OCI-LY3 (cell line): ENCODE measurements around the gene JAKMIP1.

Experiments used
- H2AFZ ChIP-seq: fragments of 200-600, 300-600 bp; shearing (Covaris generic); 2 replicates; pipeline ENCODE4 v1.6.0; 2014; ENCODE audit warnings: antibody characterized with exemption, low read depth, low read length
- H3K27ac ChIP-seq: fragments of 200-600, 300-600 bp; sonication (generic); 2 replicates; pipeline ENCODE4 v1.5.1; 2014; ENCODE audit warnings: mild to moderate bottlenecking, low read length, moderate library complexity, mixed read lengths
- H3K27me3 ChIP-seq: fragments of 200-600, 300-600 bp; sonication (generic); 2 replicates; pipeline ENCODE4 v1.6.1; 2014; ENCODE audit warnings: low read depth, low read length, mixed read lengths
- H3K36me3 ChIP-seq: fragments of 200-600, 300-600 bp; sonication (generic); replicated peaks from 2 replicates; pipeline ENCODE3; 2014; ENCODE audit warnings: low read depth, low read length, mixed read lengths
- H3K4me1 ChIP-seq: fragments of 300-600, 200-600 bp; sonication (generic); 2 replicates; pipeline ENCODE4 v1.6.1; 2014; ENCODE audit warnings: low read length, mixed read lengths
- H3K4me2 ChIP-seq: fragments of 200-600, 300-600 bp; sonication (generic); 2 replicates; pipeline ENCODE4 v1.6.1; 2014; ENCODE audit warnings: low read length, mixed read lengths
- H3K4me3 ChIP-seq: fragments of 300-600, 200-600 bp; sonication (generic); 2 replicates; pipeline ENCODE4 v1.5.1; 2014; ENCODE audit warnings: antibody characterized with exemption, mild to moderate bottlenecking, low read length, moderate library complexity
- H3K79me2 ChIP-seq: fragments of 300-600, 200-600 bp; shearing (Covaris generic); 2 replicates; pipeline ENCODE4 v1.6.1; 2014; ENCODE audit warnings: mild to moderate bottlenecking, low read length, mixed read lengths
- H3K9ac ChIP-seq: fragments of 300-600, 200-600 bp; shearing (Covaris generic); 2 replicates; pipeline ENCODE4 v1.6.0; 2014; ENCODE audit warnings: mild to moderate bottlenecking, low read length, moderate library complexity
- H3K9me3 ChIP-seq: fragments of 200-600, 300-600 bp; shearing (Covaris generic); 2 replicates; pipeline ENCODE4 v1.6.1; 2014; ENCODE audit warnings: low read length, mixed read lengths; ENCODE audit not compliant: insufficient read depth
- H4K20me1 ChIP-seq: fragments of 200-600, 300-600 bp; sonication (generic); 2 replicates; pipeline ENCODE4 v1.6.1; 2016; ENCODE audit warnings: low read length, mixed read lengths; ENCODE audit not compliant: insufficient read depth
- CTCF ChIP-seq: fragments of 200-600, 300-600 bp; sonication (generic); IDR thresholded peaks from 2 replicates; pipeline ENCODE4 v1.5.1; 2014; ENCODE audit warnings: antibody characterized with exemption, low read length, low read depth
- EZH2phosphoT487 ChIP-seq: fragments of 200-600 bp; shearing (Covaris generic); IDR thresholded peaks from 2 replicates; pipeline ENCODE4 v1.6.1; 2018; ENCODE audit warnings: antibody characterized with exemption, mixed run types, low read depth

Gene JAKMIP1

GRCh38 chr4:6224735-6225134 is 24.4 kb upstream of the JAKMIP1 start:
- H2AFZ ChIP-seq, result no peak overlapping the region
- H3K79me2 ChIP-seq, result no peaks in the 10 kb centered on the region
- H3K9me3 ChIP-seq, result no peaks in the 10 kb centered on the region
- H3K4me1 ChIP-seq, result no peaks in the 10 kb centered on the region
- TF ChIP-seq EZH2phosphoT487, result no peak
- TF ChIP-seq CTCF, result no peak
- H3K4me2 ChIP-seq, result no peak overlapping the region
- no peaks in the 10 kb centered on the region; the same call in 1 of the 2 replicates for H3K27me3 ChIP-seq
- no peaks in the 10 kb centered on the region for H4K20me1 ChIP-seq
- no peak overlapping the region for H3K4me3 ChIP-seq
- no peaks in the 10 kb centered on the region for H3K36me3 ChIP-seq
- no peak overlapping the region for H3K9ac ChIP-seq
- no peak overlapping the region for H3K27ac ChIP-seq

GRCh38 chr4:6222761-6223292 is 22.5 kb upstream of the JAKMIP1 start:
- H3K27me3 ChIP-seq, result no peaks in the 10 kb centered on the region; the same call in 1 of the 2 replicates
- no peak for TF ChIP-seq CTCF
- TF ChIP-seq EZH2phosphoT487, result no peak
- H3K4me2 ChIP-seq, result no peak overlapping the region

GRCh38 chr4:6221851-6222760 is 21.8 kb upstream of the JAKMIP1 start:
- no peak for TF ChIP-seq EZH2phosphoT487
- TF ChIP-seq CTCF, result no peak
- H2AFZ ChIP-seq, result no peak overlapping the region
- no peak overlapping the region for H3K27ac ChIP-seq
- no peak overlapping the region for H3K4me3 ChIP-seq
- no peak overlapping the region for H3K4me2 ChIP-seq
- H4K20me1 ChIP-seq, result no peaks in the 10 kb centered on the region
- no peaks in the 10 kb centered on the region for H3K79me2 ChIP-seq
- no peak overlapping the region for H3K9ac ChIP-seq
- no peaks in the 10 kb centered on the region for H3K9me3 ChIP-seq
- H3K27me3 ChIP-seq, result peaks cover 5% of the 10 kb centered on the region
- H3K36me3 ChIP-seq, result no peaks in the 10 kb centered on the region
- peaks cover 10% of the 10 kb centered on the region for H3K4me1 ChIP-seq

More at GRCh38 chr4:6222761-6223292, 22.5 kb upstream of the JAKMIP1 start:
- no peaks in the 10 kb centered on the region for H3K79me2 ChIP-seq
- no peak overlapping the region for H3K9ac ChIP-seq
- no peaks in the 10 kb centered on the region for H3K36me3 ChIP-seq
- H2AFZ ChIP-seq, result no peak overlapping the region
- H3K4me3 ChIP-seq, result no peak overlapping the region
- no peaks in the 10 kb centered on the region for H3K9me3 ChIP-seq
- H3K4me1 ChIP-seq, result peaks cover 6% of the 10 kb centered on the region
- H3K27ac ChIP-seq, result no peak overlapping the region
- H4K20me1 ChIP-seq, result no peaks in the 10 kb centered on the region

- Histone ChIP-seq H3K27ac (no peak overlapping the region), H4K20me1 (no peaks in the 10 kb centered on the region), H3K27me3 (peaks cover 9% of the 10 kb centered on the region), H3K36me3 (no peaks in the 10 kb centered on the region), H2AFZ (no peak overlapping the region), H3K4me2 (no peak overlapping the region), H3K9ac (no peak overlapping the region), H3K9me3 (no peaks in the 10 kb centered on the region), H3K4me3 (no peak overlapping the region), H3K4me1 (peaks cover 10% of the 10 kb centered on the region), H3K79me2 (no peaks in the 10 kb centered on the region)
- no peak for TF ChIP-seq CTCF
- TF ChIP-seq EZH2phosphoT487, result no peak
These were observed 21.0 kb upstream of the JAKMIP1 start for GRCh38 chr4:6221301-6221850.
